ENCODE measurements around the gene CCL4. TPM values are rescaled to one million over a fixed set of nuclear protein-coding genes. Genes with fewer than 3 reads are reported as not detected.

Gene CCL4
- total RNA-seq, 4 donors from 2014 or later: 0.29 to 0.76 (median 0.61) TPM; not detected in 1

DNA sequence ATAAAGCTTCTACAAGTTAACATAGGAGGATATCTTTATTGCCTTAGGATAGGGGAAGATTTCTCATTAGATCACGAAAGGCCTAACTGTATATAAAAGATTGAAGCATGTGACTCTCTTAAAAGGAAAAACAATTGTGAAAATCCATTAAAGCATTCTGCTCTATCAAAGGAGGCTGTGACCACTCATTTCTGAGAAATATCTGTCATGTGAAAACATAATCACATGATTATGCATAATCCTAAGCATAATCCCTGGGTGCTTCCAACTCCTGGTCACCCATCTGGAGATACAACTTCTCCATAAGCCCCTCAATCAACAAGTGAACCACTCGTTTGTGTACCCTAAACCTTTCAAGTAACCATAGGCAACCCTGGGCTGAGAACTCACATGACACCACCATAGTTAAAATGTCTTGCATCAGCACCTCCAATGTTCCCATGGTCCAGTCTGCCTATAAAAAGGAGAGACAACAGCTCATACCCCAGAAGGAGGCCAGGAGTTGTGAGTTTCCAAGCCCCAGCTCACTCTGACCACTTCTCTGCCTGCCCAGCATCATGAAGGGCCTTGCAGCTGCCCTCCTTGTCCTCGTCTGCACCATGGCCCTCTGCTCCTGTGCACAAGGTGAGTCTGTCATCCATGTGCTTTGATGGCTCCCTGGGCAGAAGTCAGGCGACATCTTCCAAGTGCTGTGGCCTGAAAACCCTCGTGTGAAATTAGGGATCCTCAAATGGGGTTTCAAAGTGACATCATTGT is 39.7 kb upstream of the CCL4 start, which contains the start of gene CCL18:
Gene CCL18, plus strand, starts transcription at position 487 of the 756 bp plus-strand sequence. Its CDS starts 71 bp downstream, at position 558.
- no peak for DNase-seq (ENCODE audit: low spot score in 2 of 2)
- WGBS, 2 donors: 69 to 74% methylated on average over 5 of the region's 5 CpGs
- no peak for TF ChIP-seq POLR2A (IDR thresholded peaks at IDR 0.05)
- TF ChIP-seq, protein P1, sequence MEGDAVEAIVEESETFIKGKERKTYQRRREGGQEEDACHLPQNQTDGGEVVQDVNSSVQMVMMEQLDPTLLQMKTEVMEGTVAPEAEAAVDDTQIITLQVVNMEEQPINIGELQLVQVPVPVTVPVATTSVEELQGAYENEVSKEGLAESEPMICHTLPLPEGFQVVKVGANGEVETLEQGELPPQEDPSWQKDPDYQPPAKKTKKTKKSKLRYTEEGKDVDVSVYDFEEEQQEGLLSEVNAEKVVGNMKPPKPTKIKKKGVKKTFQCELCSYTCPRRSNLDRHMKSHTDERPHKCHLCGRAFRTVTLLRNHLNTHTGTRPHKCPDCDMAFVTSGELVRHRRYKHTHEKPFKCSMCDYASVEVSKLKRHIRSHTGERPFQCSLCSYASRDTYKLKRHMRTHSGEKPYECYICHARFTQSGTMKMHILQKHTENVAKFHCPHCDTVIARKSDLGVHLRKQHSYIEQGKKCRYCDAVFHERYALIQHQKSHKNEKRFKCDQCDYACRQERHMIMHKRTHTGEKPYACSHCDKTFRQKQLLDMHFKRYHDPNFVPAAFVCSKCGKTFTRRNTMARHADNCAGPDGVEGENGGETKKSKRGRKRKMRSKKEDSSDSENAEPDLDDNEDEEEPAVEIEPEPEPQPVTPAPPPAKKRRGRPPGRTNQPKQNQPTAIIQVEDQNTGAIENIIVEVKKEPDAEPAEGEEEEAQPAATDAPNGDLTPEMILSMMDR (IDR thresholded peaks at IDR 0.05): no peak
- H3K4me3 ChIP-seq (ENCODE audit: low read depth, poor library complexity, severe bottlenecking): no peak within 1 kb of the TSS
- intact Hi-C loops (cut with DNase I; ENCODE audit: low total_unique reads): no loop called here

DNA sequence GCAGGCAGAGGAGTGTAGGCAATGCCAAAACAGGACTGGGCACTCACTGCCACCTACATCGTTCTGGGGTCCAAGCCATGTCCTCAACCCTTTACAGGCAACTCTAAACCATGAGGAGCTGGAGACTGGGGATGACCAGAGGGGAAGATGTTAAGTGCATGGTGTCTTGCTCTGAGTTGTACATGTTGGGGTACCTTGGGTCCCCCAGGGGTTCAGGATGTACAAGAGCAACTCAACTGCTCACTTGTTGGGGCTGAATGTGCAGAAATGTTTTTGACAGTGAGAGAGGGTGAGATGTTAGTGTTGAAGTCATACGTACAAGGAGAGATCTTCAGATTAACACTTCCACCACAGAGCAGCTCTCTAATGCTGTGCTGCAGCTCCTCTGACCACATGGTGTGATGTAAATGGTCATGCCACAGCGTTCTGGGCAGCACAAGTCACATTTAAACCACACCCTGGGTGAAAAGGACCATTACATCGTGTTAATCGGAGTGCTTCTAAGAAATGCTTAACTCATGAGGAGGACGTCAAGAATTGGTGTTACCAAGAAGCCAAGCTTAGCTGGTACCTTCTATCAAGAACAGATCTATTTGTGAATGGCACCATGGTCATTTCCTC is 37.2 kb upstream of the CCL4 start:
- WGBS, 2 donors: 89 to 90% methylated on average over 6 of the region's 6 CpGs
- intact Hi-C loops (cut with DNase I; ENCODE audit: low total_unique reads): no loop called here
- no peak for TF ChIP-seq POLR2A (IDR thresholded peaks at IDR 0.05)
- TF ChIP-seq, protein P1 (IDR thresholded peaks at IDR 0.05): no peak
- no peak overlapping the region for H3K4me3 ChIP-seq (ENCODE audit: low read depth, poor library complexity, severe bottlenecking)
- DNase-seq (ENCODE audit: low spot score in 2 of 2): no peak

DNA sequence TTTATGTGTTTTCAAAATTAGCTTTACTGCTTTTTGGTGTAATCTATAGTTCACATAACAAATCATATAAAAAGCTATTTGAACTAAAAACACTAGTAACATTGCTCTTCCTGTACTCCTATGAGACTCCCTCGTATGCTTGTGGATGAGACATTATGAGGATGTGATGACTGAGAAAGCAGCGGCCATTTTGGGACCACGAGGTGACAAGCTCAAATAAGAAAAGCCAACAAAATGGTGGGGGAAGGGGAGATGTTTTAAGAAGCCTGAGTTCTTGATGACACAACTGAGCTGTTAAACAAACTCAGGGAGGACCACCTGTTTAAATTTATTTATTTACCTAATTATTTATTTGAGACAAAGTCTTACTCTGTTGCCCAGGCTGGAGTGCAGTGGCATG is 35.1 kb upstream of the CCL4 start:
- no peak for TF ChIP-seq POLR2A (IDR thresholded peaks at IDR 0.05)
- TF ChIP-seq, protein P1 (IDR thresholded peaks at IDR 0.05): no peak
- 80 to 82% methylated on average over 3 of the region's 3 CpGs for WGBS, 2 donors
- intact Hi-C loops (cut with DNase I; ENCODE audit: low total_unique reads): no loop called here
- no peak overlapping the region for H3K4me3 ChIP-seq (ENCODE audit: low read depth, poor library complexity, severe bottlenecking)
- DNase-seq (ENCODE audit: low spot score in 2 of 2): no peak

DNA sequence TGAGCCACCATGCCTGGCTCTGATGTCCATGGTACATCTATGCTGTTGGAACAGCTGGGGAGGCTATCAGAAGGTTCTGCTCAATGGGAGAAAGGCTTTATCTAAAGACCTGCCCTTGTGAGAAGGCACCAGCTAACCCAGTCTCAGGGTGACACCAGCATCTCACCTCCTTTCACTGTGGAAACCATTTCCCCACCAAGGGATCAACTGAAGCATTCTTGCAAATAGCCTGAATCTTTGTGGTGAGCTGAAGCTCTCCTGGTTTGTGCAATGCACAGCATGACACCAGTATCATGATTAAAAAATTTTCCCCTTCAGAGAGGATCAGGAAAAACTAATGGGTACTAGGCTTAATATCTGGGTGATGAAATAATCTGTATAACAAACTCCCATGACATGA is 34.5 kb upstream of the CCL4 start:
- no peak overlapping the region for H3K4me3 ChIP-seq (ENCODE audit: low read depth, poor library complexity, severe bottlenecking)
- intact Hi-C loops (cut with DNase I; ENCODE audit: low total_unique reads): no loop called here
- TF ChIP-seq, protein P1 (IDR thresholded peaks at IDR 0.05): no peak
- no peak for TF ChIP-seq POLR2A (IDR thresholded peaks at IDR 0.05)
- DNase-seq (ENCODE audit: low spot score in 2 of 2): no peak

DNA sequence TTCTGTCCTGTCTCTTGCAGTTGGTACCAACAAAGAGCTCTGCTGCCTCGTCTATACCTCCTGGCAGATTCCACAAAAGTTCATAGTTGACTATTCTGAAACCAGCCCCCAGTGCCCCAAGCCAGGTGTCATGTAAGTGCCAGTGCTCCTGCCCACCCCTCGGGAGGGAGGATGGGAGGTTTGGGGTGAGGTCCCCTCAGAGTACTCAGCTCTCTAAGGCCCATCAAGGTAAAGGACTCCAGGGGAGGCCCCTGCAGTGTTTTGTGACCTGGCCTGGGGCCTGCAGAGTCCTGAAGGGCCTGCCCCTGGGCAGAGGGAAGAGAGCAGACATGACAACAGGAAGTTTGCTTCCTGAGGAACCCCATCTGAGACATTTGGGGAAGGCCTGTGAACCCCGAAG is 33.2 kb upstream of the CCL4 start:
- intact Hi-C loops (cut with DNase I; ENCODE audit: low total_unique reads): no loop called here
- DNase-seq (ENCODE audit: low spot score in 2 of 2): no peak
- 64 to 73% methylated on average over 2 to 3 of the region's 3 CpGs for WGBS, 2 donors
- TF ChIP-seq, protein P1 (IDR thresholded peaks at IDR 0.05): no peak
- TF ChIP-seq POLR2A (IDR thresholded peaks at IDR 0.05): no peak
- H3K4me3 ChIP-seq (ENCODE audit: low read depth, poor library complexity, severe bottlenecking): no peak overlapping the region
